Activated CD4-positive, alpha-beta T cell treated with anti-CD3 and anti-CD28 coated beads, Interleukin-10, Interleukin-2, amounts not matched to agents 100 ng/mL and 50 ng/mL, durations not matched to agents 16 hours and 8 hours (primary cell): ENCODE data around the gene PRMT1.

Source experiments
- DNase-seq: peaks from one replicate; pipeline ENCODE4 v3.0.0-alpha.2; 2020

The PRMT1 gene

DNA sequence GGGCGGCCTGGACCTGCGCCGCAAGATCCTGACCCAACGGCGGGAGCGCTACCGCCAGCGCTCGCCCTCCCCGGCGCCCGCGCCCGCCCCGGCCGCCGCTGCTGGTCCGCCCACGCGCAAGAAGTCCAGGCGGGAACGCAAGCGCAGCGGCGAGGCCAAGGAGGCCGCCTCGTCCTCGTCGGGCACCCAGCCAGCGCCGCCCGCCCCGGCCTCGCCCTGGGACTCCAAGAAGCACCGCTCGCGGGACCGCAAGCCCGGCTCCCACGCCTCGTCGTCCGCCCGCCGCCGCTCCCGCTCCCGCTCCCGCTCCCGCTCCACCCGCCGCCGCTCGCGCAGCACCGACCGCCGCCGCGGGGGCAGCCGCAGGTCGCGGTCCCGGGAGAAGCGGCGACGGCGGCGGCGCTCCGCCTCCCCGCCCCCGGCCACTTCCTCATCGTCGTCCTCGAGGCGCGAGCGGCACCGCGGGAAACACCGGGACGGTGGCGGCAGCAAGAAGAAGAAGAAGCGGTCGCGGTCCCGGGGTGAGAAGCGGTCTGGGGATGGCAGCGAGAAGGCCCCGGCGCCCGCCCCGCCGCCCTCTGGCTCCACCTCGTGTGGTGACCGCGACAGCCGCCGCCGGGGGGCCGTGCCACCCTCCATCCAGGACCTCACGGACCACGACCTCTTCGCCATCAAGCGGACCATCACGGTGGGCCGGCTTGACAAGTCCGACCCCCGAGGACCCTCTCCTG is 25.1 kb upstream of the PRMT1 start:
- DNase-seq: no peak

DNA sequence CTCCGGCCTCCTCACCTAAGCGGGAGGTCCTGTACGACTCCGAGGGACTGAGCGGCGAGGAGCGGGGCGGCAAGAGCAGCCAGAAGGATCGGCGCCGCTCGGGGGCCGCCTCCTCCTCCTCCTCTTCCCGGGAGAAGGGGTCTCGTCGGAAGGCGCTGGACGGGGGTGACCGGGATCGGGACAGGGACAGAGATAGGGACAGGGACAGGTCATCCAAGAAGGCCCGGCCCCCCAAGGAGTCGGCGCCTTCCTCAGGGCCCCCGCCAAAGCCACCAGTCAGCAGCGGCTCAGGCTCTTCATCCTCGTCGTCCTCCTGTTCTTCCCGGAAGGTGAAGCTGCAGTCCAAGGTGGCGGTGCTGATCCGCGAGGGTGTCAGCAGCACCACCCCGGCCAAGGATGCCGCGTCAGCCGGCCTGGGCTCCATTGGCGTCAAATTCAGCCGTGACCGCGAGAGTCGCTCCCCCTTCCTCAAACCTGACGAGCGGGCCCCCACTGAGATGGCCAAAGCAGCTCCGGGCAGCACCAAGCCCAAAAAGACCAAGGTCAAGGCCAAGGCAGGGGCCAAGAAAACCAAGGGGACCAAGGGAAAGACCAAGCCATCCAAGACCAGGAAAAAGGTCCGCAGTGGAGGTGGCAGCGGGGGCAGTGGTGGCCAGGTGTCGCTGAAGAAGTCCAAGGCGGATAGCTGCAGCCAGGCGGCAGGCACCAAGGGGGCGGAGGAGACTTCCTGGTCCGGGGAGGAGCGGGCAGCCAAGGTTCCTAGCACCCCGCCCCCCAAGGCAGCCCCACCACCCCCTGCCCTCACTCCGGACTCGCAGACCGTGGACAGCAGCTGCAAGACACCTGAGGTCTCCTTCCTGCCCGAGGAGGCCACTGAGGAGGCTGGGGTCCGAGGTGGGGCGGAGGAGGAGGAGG is 24.3 kb upstream of the PRMT1 start:
- DNase-seq: no peak

DNA sequence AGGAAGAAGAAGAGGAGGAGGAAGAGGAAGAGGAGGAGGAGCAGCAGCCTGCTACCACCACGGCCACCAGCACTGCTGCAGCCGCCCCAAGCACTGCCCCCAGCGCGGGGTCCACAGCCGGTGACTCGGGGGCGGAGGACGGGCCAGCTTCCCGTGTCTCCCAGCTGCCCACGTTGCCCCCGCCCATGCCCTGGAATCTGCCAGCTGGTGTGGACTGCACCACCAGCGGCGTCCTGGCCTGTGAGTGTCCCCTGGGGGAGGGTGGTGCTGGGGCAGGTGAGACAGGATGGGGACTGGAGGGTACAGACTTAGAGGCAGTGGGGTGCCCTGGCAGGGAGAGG is 23.6 kb upstream of the PRMT1 start:
- DNase-seq: no peak

DNA sequence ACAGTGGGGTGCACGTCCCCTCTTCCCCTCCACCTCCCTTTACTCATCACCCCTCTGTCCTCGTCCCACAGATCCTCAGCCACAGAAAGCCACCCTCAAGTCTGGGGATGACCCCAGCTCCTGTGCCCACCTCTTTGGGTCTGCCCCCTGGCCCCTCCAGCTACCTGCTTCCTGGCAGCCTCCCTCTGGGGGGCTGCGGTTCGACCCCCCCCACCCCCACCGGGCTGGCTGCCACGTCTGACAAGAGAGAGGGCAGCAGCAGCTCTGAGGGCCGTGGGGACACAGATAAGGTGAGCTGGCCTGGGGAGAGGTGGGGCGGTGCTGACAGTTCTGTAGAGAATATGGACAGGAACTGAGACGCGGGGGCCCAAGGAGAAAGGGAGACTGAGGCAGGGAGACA is 22.5 kb upstream of the PRMT1 start:
- no peak for DNase-seq

DNA sequence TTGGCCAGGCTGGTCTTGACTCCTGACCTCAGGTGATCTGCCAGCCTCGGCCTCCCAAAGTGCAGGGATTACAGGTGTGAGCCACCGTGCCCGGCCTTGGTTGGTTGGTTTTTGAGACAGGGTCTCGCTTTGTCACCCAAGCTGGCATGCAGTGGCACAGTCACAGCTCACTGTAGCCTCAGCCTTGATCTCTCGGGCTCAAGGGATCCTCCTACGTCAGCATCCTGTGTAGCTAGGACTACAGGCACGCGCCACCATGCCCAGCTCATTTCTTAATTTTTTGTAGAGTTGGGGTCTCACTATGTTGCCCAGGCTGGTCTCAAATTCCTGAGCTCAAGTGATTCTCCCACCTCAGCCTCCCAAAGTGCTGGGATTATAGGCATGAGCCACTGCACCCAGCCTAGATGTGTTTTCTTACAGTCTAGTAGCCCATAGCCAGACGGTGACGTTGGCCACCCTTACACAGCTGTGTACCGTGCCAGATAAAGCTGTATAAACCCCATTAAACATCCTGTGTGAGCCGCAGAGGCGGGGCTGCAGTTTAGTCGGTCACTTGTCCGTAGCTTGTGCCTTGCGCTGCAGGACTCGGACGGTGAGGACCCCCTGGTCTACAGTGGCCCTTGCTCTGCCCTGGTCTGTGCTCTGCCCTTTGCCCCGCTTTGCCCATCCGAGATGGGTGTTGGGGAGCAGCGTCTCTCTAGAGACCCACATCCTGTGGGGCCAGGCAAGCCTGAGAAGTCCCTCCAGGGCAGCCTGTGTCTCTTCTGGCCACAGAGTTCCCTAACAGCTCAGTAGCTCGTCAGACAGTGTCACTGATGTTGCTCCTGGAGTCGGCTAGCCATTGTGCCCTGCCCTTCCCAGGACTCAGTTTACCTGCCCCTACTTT is 21.3 kb upstream of the PRMT1 start:
- no peak for DNase-seq

DNA sequence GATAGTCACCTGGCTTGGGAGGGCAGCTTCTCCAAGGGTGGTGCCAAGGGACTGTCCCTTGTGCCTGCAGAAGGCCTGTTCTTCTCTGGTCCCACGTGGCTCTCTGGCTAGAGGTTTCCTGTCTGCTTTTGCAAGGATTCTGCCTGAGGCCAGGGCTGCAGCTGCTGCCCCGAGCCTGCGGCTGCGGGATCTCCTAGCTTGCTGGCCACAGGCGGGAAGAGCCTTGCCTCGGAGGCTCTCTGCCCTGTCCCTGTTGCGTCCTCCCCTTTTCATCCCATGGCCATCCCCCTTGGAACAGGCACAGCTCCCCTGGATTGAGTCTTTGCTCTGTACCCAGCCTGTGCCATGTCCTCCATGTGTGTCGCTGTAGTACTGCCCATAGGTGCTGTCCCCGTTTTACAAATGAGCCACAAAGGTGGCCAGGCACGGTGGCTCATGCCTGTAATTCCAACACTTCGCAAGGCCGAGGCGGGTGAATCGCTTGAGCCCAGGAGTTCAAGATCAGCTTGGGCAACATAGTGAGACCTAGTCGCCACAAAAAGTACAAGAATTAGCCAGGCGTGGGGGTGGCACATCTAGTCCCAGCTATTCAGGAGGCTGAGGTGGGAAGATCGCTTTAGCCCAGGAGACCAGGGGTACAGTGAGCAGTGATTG is 20.5 kb upstream of the PRMT1 start:
- DNase-seq: no peak

DNA sequence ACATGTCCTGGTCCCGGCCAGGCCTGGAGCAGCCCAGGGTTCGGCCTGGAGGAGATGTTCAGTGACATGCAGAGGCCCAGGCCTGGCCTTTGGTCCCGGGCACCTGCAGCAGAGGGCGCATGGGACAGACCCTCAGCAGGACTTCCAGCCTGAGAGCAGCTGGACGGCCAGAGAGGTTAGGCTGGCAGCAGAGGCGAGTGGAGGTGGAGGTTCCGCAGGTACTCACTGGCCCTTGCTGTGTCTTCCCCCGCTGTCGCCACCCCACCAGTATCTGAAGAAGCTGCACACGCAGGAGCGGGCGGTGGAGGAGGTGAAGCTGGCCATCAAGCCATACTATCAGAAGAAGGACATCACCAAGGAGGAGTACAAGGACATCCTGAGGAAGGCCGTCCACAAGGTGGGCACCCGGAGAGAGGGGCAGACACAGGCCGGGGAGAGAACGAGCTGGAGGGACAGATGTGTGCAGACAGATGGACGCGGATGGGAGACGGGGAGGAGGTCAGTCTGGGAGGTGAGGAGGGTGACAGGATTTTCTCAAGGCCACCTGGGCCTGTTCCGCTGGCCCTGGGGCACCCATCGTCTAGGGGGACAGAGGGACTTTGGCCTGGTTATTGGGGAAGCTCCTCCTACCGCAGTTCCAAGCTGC is 19.5 kb upstream of the PRMT1 start:
- DNase-seq: no peak

DNA sequence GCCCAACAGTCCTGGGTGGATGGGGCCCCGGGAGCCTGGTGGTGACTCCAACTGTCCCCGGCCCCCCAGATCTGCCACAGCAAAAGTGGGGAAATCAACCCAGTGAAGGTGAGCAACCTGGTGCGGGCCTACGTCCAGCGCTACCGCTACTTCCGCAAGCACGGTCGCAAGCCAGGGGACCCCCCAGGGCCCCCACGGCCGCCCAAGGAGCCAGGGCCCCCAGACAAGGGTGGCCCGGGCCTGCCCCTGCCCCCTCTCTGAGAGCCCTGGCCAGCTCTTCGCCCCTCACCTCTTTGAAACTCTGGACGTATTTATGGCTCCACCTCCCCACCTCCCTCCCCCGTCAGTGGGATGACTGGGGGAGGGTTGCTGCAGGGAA is 18.9 kb upstream of the PRMT1 start:
- DNase-seq: no peak

DNA sequence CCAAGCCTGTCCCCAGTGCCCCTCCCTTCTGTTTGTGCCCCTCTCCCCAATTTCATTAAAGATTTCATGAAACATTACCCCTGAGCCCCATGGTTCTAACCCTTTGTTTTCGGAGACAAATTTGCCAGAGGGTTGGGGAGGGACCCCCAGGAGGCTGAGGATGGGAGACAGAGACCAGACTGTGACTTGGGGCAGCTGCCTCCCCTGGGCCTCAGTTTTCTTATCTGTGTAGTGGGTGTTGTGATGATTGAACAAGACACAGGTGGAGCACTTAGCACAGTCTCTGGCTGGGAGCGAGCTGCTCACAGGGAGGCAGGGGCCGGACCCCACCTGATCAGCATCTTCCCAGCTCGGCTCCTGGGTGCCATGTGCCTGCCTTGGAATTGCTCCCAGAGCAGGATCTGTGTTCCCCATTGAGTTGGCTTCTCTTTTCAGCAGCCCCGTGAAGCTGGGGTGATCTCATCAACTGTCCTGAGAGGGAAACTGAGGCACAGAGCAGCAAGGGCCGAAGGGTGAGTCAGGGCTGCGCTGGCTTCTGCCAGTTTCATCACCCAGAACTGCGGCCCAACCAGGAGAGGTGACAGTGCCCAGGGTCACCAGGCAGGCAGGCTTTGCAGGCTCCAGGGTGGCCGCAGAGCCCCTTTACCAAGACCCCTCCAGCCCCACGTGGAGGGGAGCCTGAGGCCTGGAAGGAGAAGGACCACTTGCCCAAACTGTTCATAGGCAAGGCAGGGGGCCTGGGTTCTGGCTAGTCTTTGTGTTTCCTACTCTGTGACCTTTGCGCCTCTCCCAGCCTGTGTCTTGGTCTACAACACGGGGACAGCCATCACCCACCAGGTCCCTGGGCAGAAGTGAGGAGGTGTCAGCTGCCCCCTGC is 18.3 kb upstream of the PRMT1 start:
- DNase-seq: no peak

DNA sequence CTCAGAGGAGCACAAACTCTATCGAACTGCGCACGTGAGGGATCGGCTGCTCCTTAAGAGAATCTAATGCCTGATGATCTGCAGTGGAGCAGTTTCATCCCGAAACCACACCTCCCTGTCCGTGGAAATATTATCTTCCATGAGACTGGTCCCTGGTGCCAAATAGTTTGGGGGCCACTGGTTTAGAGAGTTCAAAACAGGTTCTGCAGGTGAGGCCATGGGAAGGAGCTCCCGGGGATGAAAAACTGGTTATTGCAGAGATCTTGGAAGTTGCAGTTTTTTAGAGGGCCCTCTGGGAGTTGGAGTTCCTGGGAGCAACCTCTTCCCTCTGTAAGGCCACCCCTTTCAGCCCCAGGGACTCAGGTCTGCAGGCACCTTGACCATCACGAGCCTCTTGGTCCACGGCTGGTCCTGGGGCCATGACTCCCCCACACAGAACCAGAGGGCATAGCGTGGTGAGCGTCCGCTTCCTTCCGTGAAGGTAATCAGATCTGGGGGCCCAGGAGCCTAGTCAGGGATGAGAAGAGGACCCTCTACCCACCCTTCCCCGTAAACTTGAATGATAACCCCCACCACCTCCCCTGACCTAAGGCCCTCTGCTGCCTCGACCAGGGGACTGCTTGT is 16.6 kb upstream of the PRMT1 start:
- no peak for DNase-seq

DNA sequence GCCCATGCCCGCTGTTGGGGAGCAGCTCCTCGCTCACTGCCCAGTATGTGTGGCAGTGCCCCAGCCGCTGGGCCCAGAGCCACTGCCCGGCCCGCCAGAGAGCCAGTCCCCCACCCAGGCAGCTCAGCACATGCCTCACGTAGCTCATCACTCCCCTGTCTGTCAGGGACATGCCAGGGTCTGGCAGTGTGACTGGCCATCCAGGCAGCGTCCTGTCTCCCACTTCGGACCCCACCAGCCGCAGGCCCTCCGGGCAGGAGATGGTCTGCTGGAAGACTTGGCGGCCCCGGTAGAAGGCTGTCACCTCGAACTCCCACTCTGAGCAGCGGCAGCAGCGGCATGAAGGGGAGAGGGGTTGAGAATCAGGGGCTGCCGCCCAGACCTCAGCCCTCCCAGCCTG is 15.1 kb upstream of the PRMT1 start:
- no peak for DNase-seq

DNA sequence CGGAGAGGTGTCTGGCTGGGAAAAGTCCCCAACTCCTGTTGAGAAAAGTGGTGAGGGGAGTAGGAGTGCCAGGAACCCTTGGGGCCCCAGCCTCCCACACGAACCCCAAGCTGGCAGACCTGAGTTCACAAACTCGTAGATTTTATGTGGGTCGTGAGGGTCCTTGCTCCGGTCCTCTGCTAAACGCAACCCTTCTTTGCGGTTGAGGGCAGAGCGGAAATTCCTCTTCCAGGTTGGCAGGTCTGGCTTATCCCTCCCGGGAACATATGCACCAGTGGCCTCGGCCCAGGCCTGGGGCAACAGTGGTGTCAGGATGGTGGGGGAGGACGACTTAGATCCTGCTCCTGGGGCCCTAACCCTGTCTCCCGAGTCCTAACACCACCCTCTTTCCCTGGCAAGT is 13.8 kb upstream of the PRMT1 start:
- DNase-seq: no peak

DNA sequence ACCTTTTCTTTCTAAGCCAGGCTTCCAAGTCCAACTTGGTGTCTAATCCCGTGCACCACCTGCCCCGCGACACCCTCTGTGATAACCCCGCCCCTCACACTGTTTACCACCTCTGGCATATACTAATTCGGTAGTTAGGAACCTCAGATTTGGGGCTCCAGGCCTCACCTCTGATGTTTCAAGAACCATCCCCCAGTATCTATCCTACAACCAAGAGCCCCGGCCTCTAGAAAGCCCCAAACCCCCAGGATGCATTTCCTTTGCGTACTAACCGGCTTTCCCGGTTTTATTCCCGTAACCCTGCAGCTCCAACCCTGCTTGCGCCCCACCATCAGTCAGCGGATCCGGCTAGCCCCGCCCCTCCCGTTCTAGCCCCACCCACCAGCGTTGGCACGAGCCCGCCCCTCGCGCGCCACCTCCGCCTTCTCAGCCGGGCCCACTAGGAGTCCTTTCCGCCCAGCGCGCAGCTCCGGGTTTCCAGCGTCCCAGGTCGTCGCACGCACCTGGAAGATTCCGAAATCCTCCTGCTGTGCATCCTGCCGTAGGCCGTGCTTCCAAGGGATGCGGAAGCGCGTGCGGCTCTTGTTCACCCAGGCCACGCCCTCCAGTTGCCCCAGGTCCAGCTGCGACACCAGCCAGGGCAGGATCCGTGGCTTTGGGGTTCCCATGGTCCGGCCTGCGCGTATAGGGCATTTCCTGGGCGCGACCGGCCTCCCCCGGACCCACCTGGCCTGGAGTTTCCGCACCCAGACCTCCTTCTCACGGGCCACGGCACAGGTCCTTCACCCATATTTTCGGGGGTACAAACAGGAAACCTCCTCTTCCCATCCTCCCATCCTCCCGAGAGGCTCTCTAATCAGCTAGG is 12.7 kb upstream of the PRMT1 start:
- peak; percentile 92 for DNase-seq

DNA sequence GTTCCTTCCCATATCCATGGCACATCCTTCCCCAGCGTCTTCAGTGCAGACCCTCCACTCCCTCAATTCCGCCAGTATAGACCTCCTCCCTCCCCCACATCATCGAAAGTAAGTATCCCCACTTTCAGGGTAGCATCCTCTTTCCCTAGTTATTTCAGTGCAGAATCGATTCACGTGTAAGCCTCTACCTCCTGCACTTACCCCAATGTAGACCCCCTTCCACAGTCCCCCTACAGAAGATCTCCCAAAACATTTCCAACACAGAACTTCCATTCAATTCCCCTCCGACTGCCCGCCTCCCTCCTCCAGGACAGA is 12.1 kb upstream of the PRMT1 start:
- DNase-seq: no peak

DNA sequence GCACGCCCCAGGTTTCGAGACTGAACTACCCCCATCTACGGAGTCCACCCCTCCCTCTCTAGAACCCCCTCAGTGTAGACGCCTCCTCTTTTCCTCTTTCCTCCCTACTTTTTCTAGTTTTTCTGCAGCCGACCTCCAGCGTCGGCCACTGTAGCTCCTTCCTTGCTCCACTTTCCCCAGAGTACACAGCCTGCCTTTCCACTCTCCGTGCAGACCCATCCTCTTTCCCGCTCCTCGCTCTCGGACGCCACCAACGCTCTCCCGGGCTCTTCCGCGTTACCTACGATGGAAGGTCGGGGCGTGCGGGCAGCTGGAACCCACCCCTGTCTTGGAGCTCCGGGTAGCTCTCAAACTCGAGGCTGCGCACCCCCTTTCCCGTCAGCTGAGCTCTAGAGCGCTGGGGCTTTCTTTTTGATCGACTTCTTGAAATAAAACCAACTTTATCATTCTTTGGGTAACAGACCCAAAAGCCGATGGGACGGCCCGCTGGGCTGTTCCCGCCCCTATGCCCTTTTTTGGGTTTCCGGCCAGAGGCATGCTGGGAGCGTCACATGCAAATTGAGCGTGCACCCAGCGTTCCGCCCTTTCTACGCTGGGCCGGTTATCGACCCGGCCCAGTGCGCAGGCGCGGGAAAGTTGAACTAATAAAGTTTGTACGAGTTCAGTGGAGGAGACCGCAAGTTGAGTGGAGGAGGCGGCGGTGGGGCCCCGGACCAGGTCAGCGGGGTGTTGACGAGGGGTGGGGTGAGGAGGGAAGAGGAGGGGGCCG is 11.5 kb upstream of the PRMT1 start, which contains the start of the genes BCL2L12 and IRF3:
BCL2L12 (plus strand) TSS at position 583 of the 769 bp plus-strand sequence. CDS start 760 bp downstream, outside the sequence.
IRF3 (minus strand) TSS at position 507 of the 769 bp plus-strand sequence. CDS start 1,019 bp downstream, outside the sequence.
- DNase-seq: peak; percentile 99

DNA sequence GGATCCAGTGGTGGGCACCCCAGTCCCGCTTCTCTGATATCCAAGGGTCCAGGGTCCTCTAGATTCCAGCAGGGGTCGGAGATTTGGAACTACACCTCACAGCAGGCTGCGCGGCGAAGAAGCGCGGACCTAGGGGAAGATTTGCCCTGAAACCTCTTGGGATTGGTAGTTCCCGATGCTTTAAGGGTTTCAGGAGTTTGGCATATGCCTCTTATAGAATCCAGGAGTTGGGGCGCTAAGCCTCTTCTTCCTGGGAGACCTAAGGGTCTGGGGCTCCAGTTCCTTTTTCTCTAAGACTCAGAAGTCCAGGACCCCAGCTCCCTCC is 11.0 kb upstream of the PRMT1 start:
- no peak for DNase-seq

DNA sequence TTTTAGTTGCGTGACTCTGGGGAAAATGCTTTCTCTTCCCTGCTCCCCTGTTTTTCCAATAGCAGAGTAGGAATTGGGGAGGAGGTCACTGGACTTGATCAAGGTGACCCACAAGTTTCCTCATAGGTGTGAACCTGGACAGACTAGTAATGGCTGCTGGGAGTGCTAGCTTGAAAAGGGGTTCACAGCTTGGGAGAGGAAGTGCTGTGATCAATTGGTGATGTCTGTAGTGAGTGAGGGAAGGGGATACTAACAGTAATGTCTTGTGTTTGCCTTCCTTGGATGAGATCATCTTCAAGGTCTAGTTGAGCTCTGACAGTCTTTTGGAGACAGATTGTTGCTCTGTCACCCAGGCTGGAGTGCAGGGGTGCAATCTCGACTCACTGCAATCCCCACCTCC is 9.6 kb upstream of the PRMT1 start:
- no peak for DNase-seq

DNA sequence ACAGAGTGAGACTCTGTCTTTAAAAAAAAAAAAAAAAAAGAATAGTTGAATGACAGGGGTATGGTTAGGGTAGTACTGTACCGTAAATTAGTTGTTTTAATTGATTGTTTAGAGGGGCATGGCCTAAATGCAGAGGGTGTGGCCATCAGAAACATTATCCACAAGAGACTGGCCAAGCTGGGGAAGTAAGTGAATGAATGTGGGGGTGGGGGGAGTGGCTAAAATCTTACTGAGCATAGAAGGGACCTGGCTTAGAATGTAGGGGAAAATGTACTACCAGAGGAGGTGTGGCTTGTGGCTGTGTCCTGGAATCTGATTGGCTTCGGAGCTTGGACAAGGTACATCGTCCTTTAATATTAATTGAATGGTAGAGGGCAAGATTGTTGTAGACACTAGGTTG is 7.6 kb upstream of the PRMT1 start:
- no peak for DNase-seq
